ENCODE results near the gene FBXW8. TPM values are rescaled to one million over a fixed set of nuclear protein-coding genes. Genes with fewer than 3 reads are reported as not detected.

FBXW8 gene
- total and polyA plus RNA-seq, 2 donors (not counting 1 experiment from before 2014, with no cell fraction given): 11.7 to 20.9 TPM

GRCh38 chr12:117069926-117070900, 159.5 kb downstream of the FBXW8 start:
- H4K20me1 ChIP-seq (ENCODE audit: control insufficient read depth, extremely low read depth, insufficient read depth, low read length): no peaks in the 10 kb centered on the region
- no peak for DNase-seq (ENCODE audit: low read depth in 2 of 2)
- H3K4me1 ChIP-seq (ENCODE audit: control insufficient read depth, extremely low read depth, insufficient read depth, low read length): no peaks in the 10 kb centered on the region
- no peak overlapping the region for H2AFZ ChIP-seq (ENCODE audit: low read length)
- H3K4me3 ChIP-seq (replicated peaks in 1 of 4; ENCODE audit: control extremely low read depth in 1 of 4, insufficient read depth in 1 of 4, low read depth in 3 of 4, low read length in 4 of 4): no peak overlapping the region
- H3K36me3 ChIP-seq (ENCODE audit: control insufficient read depth, insufficient read depth, low read length): no peaks in the 10 kb centered on the region
- no peaks in the 10 kb centered on the region for H3K9me3 ChIP-seq (ENCODE audit: control insufficient read depth, insufficient read depth, low read depth, low read length)
- H3K27ac ChIP-seq (ENCODE audit: insufficient read depth, low read length): no peak overlapping the region
- TF ChIP-seq CTCF (conservative IDR thresholded peaks at IDR 0.05 in 1 of 2, IDR thresholded peaks at IDR 0.05 in 1 of 2; ENCODE audit: low read depth in 1 of 2, low read length in 2 of 2) (no peak), EZH2 (IDR thresholded peaks at IDR 0.05; ENCODE audit: low read length, missing control alignments) (no peak)
- peaks cover 6% of the 10 kb centered on the region for H3K27me3 ChIP-seq (ENCODE audit: control insufficient read depth, insufficient read depth, low read length)
- H3K9ac ChIP-seq (ENCODE audit: insufficient read depth, low read length): no peak overlapping the region
- H3K79me2 ChIP-seq (ENCODE audit: control insufficient read depth, insufficient read depth, low read length): no peaks in the 10 kb centered on the region
- H3K4me2 ChIP-seq (ENCODE audit: extremely low read depth, insufficient read depth, low read length): no peak overlapping the region

- no peak overlapping the region for H3K27ac ChIP-seq (ENCODE audit: insufficient read depth, low read length)
- no peaks in the 10 kb centered on the region for H3K79me2 ChIP-seq (ENCODE audit: control insufficient read depth, insufficient read depth, low read length)
These were observed 160.3 kb downstream of the FBXW8 start for GRCh38 chr12:117071009-117071408.

More at GRCh38 chr12:117071009-117071408, 160.3 kb downstream of the FBXW8 start:
- Histone ChIP-seq H3K4me3 (replicated peaks in 1 of 4; ENCODE audit: control extremely low read depth in 1 of 4, insufficient read depth in 1 of 4, low read depth in 3 of 4, low read length in 4 of 4) (no peak overlapping the region), H3K4me1 (ENCODE audit: control insufficient read depth, extremely low read depth, insufficient read depth, low read length) (no peaks in the 10 kb centered on the region), H2AFZ (ENCODE audit: low read length) (no peak overlapping the region), H3K9ac (ENCODE audit: insufficient read depth, low read length) (no peak overlapping the region), H3K9me3 (ENCODE audit: control insufficient read depth, insufficient read depth, low read depth, low read length) (no peaks in the 10 kb centered on the region), H3K4me2 (ENCODE audit: extremely low read depth, insufficient read depth, low read length) (no peak overlapping the region), H3K27me3 (ENCODE audit: control insufficient read depth, insufficient read depth, low read length) (peaks cover 6% of the 10 kb centered on the region), H4K20me1 (ENCODE audit: control insufficient read depth, extremely low read depth, insufficient read depth, low read length) (no peaks in the 10 kb centered on the region), H3K36me3 (ENCODE audit: control insufficient read depth, insufficient read depth, low read length) (no peaks in the 10 kb centered on the region)
- no peak for DNase-seq (ENCODE audit: low read depth in 2 of 2)
- TF ChIP-seq EZH2 (IDR thresholded peaks at IDR 0.05; ENCODE audit: low read length, missing control alignments): no peak
- no peak for TF ChIP-seq CTCF (conservative IDR thresholded peaks at IDR 0.05 in 1 of 2, IDR thresholded peaks at IDR 0.05 in 1 of 2; ENCODE audit: low read depth in 1 of 2, low read length in 2 of 2)
